GM21717 (cell line): Measurements from ENCODE around the gene RNF167.

Experiments used
- ATAC-seq: cut with Tn5 transposase; IDR thresholded peaks from one replicate; pipeline ENCODE4 v1.9.1; 2021; ENCODE audit warnings: mild to moderate bottlenecking, moderate library complexity; ENCODE audit not compliant: unreplicated experiment

The RNF167 gene

GRCh38 chr17:4937553-4937952 is 2.5 kb upstream of the RNF167 start:
- no peak for ATAC-seq

GRCh38 chr17:4938069-4938491 is 2.0 kb upstream of the RNF167 start:
- ATAC-seq: no peak

GRCh38 chr17:4938688-4939545 is 1.2 kb upstream of the RNF167 start:
- no peak for ATAC-seq

DNA sequence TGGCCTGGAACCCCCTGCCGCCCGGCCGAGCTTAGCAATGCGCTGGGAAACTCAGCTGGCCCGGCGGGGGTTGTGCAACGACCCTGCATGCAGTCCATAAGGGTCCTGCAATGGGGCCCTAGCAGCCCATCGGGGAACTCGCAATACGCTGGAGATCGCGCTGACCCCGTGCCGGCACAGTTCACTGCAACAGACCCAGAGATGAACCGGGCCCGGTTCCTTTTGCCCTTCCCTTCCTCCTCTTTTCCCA is 597 bp upstream of the RNF167 start:
- ATAC-seq: peak; percentile 10

GRCh38 chr17:4940555-4941318 is 669 bp downstream of the RNF167 start:
- ATAC-seq: no peak

GRCh38 chr17:4941319-4941610 is 1.2 kb downstream of the RNF167 start:
- no peak for ATAC-seq

GRCh38 chr17:4942760-4943508 is 2.9 kb downstream of the RNF167 start:
- no peak for ATAC-seq

DNA sequence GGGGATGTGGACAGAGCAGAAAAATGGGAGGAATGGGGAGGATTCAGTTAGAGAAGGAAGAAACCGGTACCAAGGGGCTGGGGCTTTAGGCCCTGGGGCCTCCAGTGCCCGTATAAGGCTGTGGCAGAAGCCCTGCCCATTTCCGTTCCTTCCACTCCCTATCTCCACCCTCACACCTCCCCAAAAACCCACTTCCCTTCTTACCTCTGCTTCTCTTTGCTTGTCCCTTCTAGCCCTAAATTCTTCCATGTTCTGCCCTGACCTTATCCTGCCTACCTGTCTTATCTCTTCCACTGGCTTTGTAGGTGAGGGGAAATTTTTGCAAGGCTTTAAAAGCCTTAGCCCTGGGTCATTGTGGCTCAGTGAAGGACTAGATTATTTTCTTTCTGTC is 4.1 kb downstream of the RNF167 start:
- ATAC-seq: no peak

- ATAC-seq: no peak
Observed at GRCh38 chr17:4944554-4945175, 4.6 kb downstream of the RNF167 start.

- ATAC-seq: no peak
Observed at GRCh38 chr17:4945176-4945943, 5.3 kb downstream of the RNF167 start.

GRCh38 chr17:4945944-4946280 is 5.8 kb downstream of the RNF167 start:
- no peak for ATAC-seq

DNA sequence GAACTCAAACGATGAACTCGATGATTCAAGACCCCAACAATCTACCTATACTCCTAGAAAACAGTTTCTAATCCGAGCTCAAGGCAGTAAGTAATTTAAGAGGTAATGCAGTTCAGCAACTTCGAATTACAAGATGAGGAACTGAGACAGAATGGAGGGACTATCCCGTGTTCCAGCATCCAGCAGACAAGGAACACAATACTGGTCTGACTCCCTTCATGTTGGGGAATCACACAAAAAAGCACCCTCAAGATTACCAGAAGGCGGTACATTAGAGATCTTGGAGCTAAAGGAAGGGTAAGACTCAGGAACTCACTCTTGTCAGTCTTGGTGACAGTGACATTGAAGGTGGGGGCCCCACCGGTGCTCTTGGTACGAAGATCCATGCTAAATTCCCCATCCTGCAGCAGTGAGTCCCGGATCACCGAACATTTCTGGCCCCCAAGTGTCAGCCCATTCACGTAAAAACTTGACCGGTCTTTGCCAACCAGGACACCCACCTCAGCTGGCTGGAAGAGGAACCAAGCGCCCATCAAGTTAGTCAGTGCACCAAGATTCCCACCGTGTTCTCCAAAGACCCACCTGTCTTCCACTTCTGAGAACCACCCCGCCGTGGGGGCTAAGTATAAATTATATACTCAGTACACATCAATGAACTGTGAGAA is 6.4 kb downstream of the RNF167 start:
- no peak for ATAC-seq

GRCh38 chr17:4947010-4947410 is 6.9 kb downstream of the RNF167 start:
- ATAC-seq: no peak

DNA sequence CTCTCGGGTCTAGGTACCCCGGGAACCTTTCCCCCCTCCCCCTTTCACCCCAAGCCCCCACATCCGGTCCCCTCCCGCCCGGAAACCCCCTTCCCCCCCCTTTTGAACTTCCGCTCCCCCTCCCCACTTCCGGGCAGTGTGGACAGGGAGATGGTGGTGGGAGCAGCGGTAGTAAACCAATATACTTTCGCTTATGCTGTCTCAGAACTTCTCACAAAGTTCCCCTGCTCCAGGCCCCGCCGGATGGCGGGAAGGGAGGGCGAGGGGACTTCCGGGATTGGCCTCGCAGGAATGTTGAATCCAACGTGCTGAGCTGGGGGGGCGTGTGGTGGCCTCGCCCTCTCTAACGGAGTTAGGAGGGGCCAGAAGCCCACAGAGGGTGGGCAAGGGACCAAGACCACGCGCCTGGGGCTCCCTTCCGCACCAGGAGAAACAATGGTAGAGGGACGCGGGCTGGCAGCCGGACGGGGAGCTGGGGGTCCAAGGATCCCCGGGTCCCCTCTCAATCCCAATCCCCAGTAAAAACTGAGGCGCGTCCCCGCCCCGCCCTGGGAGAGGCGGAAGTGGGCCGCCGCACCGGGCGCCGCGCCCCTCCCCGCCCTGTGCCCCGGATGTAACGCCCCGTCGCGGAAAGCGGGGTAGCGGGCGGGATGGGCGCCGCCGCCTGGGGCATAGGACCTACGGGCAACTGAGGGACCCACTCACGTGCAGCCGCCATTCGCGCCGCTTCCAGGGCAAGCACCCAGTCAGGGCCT is 7.5 kb downstream of the RNF167 start:
- no peak for ATAC-seq

GRCh38 chr17:4948166-4948930 is 8.3 kb downstream of the RNF167 start, which contains the start of gene PFN1:
TSS of gene PFN1 (minus strand) at chr17:4948530. CDS start at chr17:4948394, 136 bp downstream.
- no peak for ATAC-seq

DNA sequence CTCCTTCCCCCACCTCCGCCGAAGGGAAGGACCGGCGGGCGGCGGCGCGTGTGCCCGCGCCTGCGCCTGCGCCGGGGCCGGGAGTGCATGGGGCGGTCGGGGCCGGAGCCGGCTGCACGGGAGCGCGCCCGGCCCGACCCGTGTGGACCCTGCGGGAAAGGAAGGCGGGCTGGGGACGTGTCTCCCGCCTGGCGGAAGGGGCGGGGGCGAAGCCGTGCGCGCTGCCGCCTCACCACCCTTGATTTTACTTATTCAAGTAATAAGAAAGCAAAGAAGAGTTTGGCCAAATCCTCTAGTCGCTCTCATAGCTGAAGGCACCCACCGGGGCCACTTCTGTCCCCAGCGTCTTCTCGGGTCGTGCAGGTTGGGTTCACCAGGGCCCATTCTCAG is 8.9 kb downstream of the RNF167 start:
- ATAC-seq: peak; percentile 32

DNA sequence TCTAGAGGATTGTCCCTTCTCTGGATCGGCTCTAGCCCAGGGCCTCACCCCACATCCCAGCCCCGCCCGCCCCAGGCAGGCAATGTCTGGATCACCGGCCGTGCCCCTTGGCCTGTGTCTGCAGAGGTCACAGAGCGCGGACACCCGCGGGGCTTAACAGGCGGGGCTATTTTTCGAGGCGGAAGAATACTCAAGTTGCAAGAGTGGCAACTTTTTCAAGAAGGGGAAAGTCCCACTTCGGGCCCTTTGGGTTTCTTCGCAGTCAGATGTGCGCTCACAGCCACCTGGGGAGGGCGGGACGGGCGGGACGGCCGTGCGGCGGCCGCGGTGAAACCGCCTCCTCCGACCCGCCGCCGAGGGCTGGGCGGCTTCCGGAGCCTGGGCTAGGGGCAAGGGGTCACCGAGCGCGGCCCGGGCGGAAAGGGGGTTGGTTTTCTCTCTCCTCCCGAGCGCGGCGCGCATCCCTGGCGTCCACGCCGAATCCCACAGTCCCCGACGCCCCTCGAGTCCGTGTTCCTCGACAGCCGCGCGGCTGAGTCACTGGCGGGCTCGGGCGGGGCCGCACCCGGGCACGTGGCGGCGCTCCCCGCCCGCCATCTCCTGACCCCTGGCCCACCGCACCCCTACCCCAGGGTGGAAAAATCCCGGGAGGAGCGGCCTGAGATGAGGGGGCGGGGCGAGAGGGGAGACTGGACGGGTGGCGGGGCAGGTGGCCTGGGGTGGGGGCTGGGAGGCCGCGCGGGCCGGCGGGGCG is 9.4 kb downstream of the RNF167 start:
- ATAC-seq: peak; percentile 25
